Activated CD4-positive, alpha-beta memory T cell treated with anti-CD3 and anti-CD28 coated beads, Interleukin-2, amount 10 ng/mL, durations not matched to agents 7 days and 5 days (primary cell): ENCODE data around the gene CAPZB. TPM values are rescaled to one million over a fixed set of nuclear protein-coding genes. Genes with fewer than 3 reads are reported as not detected.
"Not testable (repeated sequence)": the region's sequence is repeated elsewhere in the genome, so short reads cannot be mapped to it uniquely, and the experiment has no call there.

ENCODE experiments used
- CTCF ChIA-PET: fragments of 350-600 bp; sonication (Branson Sonifier 250); formaldehyde crosslinking; loops from one replicate; lab custom pipeline; 2021; ENCODE audit warnings: antibody characterized with exemption, inconsistent platforms; lab: Charles Lee
- POLR2A ChIA-PET: fragments of 350-600 bp; sonication (Branson Sonifier 250); formaldehyde crosslinking; loops from one replicate; lab custom pipeline; 2021; ENCODE audit warnings: antibody characterized with exemption; lab: Charles Lee
- DNase-seq: peaks from one replicate; pipeline ENCODE4 v3.0.0-alpha.2; 2020
- H3K27ac Mint-ChIP-seq: one replicate; pipeline ENCODE4 v1.8.0; 2021; ENCODE audit warnings: mild to moderate bottlenecking, mixed read lengths
- H3K27me3 Mint-ChIP-seq: one replicate; pipeline ENCODE4 v1.8.0; 2021; ENCODE audit warnings: mixed read lengths
- H3K36me3 Mint-ChIP-seq: one replicate; pipeline ENCODE4 v1.8.0; 2021; ENCODE audit warnings: low read depth, mixed read lengths
- H3K4me1 Mint-ChIP-seq: one replicate; pipeline ENCODE4 v1.8.0; 2021; ENCODE audit warnings: mixed read lengths
- H3K4me3 Mint-ChIP-seq: one replicate; pipeline ENCODE4 v1.8.0; 2021; ENCODE audit warnings: mild to moderate bottlenecking, mixed read lengths
- H3K9me3 Mint-ChIP-seq: one replicate; pipeline ENCODE4 v1.8.0; 2021; ENCODE audit warnings: mixed read lengths
- total RNA-seq, 2 experiments: library from RNA; stranded (reverse); gene quantifications; one replicate each; pipeline ENCODE4 v1.2.3, GENCODE V29; 2021

Gene CAPZB
- total RNA-seq = 100 to 1,000 TPM; 537 to 565 TPM

GRCh38 chr1:19485362-19486187 lies at the start of gene CAPZB:
TSS of gene CAPZB (minus strand) at chr1:19485539. CDS start at chr1:19485438, 101 bp downstream.
- Mint-ChIP-seq H3K9me3 (no peaks in the 10 kb centered on the region), H3K27ac (peak within 1 kb of the TSS; percentile 93), H3K4me3 (peak within 1 kb of the TSS; percentile 92), H3K4me1 (peaks cover 56% of the 10 kb centered on the region), H3K27me3 (no peaks in the 10 kb centered on the region), H3K36me3 (peaks cover 41% of the 10 kb centered on the region)
- ChIA-PET POLR2A (interaction anchor here (0.6 to 9.8 kb wide), 23 partner anchors 9 to 558 kb away, joined by 3 to 107 read pairs (median 4); a partner anchor contains a TSS), CTCF (interaction anchor here (1.0 to 3.1 kb wide), 6 partner anchors 8 to 177 kb away, joined by 3 to 11 read pairs (median 8); no protein-coding TSS in a partner anchor)
- peak; percentile 95 for DNase-seq

GRCh38 chr1:19534281-19534680 lies 48.9 kb upstream of the CAPZB start:
- no peak overlapping the region for H3K4me3 Mint-ChIP-seq
- peaks cover 11% of the 10 kb centered on the region for H3K9me3 Mint-ChIP-seq
- no peak overlapping the region for H3K27ac Mint-ChIP-seq
- DNase-seq = no peak
- H3K36me3 Mint-ChIP-seq = no peaks in the 10 kb centered on the region
- no peaks in the 10 kb centered on the region for H3K4me1 Mint-ChIP-seq
- ChIA-PET POLR2A (no interaction called here), CTCF (no interaction called here)
- no peaks in the 10 kb centered on the region for H3K27me3 Mint-ChIP-seq

GRCh38 chr1:19533626-19534025 lies 48.3 kb upstream of the CAPZB start:
- Mint-ChIP-seq H3K4me3 (no peak overlapping the region), H3K27ac (no peak overlapping the region), H3K36me3 (no peaks in the 10 kb centered on the region), H3K27me3 (no peaks in the 10 kb centered on the region), H3K4me1 (no peaks in the 10 kb centered on the region), H3K9me3 (peaks cover 11% of the 10 kb centered on the region)
- CTCF ChIA-PET = no interaction called here
- no peak for DNase-seq
- POLR2A ChIA-PET = no interaction called here

GRCh38 chr1:19532519-19532918 lies 47.2 kb upstream of the CAPZB start:
- ChIA-PET CTCF (no interaction called here), POLR2A (no interaction called here)
- no peak for DNase-seq
- Mint-ChIP-seq H3K4me3 (no peak overlapping the region), H3K27ac (no peak overlapping the region), H3K4me1 (no peaks in the 10 kb centered on the region), H3K9me3 (peaks cover 10% of the 10 kb centered on the region), H3K36me3 (no peaks in the 10 kb centered on the region), H3K27me3 (no peaks in the 10 kb centered on the region)

- ChIA-PET POLR2A (no interaction called here), CTCF (interaction anchor here (0.7 to 1.7 kb wide), 3 partner anchors 52 to 121 kb away, joined by 3 to 4 read pairs (median 3); no protein-coding TSS in a partner anchor)
- Mint-ChIP-seq H3K27me3 (no peaks in the 10 kb centered on the region), H3K27ac (no peak overlapping the region), H3K4me3 (no peak overlapping the region), H3K4me1 (no peaks in the 10 kb centered on the region), H3K9me3 (peaks cover 4% of the 10 kb centered on the region), H3K36me3 (no peaks in the 10 kb centered on the region)
- DNase-seq = no peak
Measured at GRCh38 chr1:19529664-19530063, 44.3 kb upstream of the CAPZB start.

GRCh38 chr1:19528438-19528837 lies 43.1 kb upstream of the CAPZB start:
- Mint-ChIP-seq H3K27ac (no peak overlapping the region), H3K36me3 (no peaks in the 10 kb centered on the region), H3K4me1 (no peaks in the 10 kb centered on the region), H3K9me3 (peaks cover 4% of the 10 kb centered on the region), H3K27me3 (no peaks in the 10 kb centered on the region), H3K4me3 (no peak overlapping the region)
- POLR2A ChIA-PET = no interaction called here
- no peak for DNase-seq
- CTCF ChIA-PET = interaction anchor here (1.7 kb wide), 1 partner anchor 122 kb away, joined by 4 read pairs; no protein-coding TSS in a partner anchor

- H3K4me1 Mint-ChIP-seq = no peaks in the 10 kb centered on the region
- ChIA-PET CTCF (interaction anchor here (0.9 kb wide), 1 partner anchor 15 kb away, joined by 4 read pairs; no protein-coding TSS in a partner anchor), POLR2A (no interaction called here)
- H3K36me3 Mint-ChIP-seq = no peaks in the 10 kb centered on the region
- no peak overlapping the region for H3K27ac Mint-ChIP-seq
- no peak overlapping the region for H3K4me3 Mint-ChIP-seq
- DNase-seq = no peak
- H3K9me3 Mint-ChIP-seq = peaks cover 5% of the 10 kb centered on the region
- no peaks in the 10 kb centered on the region for H3K27me3 Mint-ChIP-seq
Measured at GRCh38 chr1:19525607-19526545, 40.5 kb upstream of the CAPZB start.

- Mint-ChIP-seq H3K4me1 (no peaks in the 10 kb centered on the region), H3K27me3 (no peaks in the 10 kb centered on the region), H3K36me3 (no peaks in the 10 kb centered on the region), H3K4me3 (no peak overlapping the region), H3K9me3 (peaks cover 5% of the 10 kb centered on the region), H3K27ac (no peak overlapping the region)
- ChIA-PET POLR2A (no interaction called here), CTCF (no interaction called here)
- DNase-seq = no peak
Measured at GRCh38 chr1:19524791-19525190, 39.5 kb upstream of the CAPZB start.

- DNase-seq, H3K36me3 Mint-ChIP-seq, H3K27ac Mint-ChIP-seq, H3K4me1 Mint-ChIP-seq, H3K9me3 Mint-ChIP-seq, CTCF ChIA-PET, H3K27me3 Mint-ChIP-seq, H3K4me3 Mint-ChIP-seq: not testable (repeated sequence)
- POLR2A ChIA-PET = interaction anchor here (1.1 kb wide), 1 partner anchor 36 kb away, joined by 3 read pairs; no protein-coding TSS in a partner anchor
Measured at GRCh38 chr1:19522570-19522969, 37.2 kb upstream of the CAPZB start.

- Mint-ChIP-seq H3K9me3 (peaks cover 6% of the 10 kb centered on the region), H3K36me3 (peaks cover 3% of the 10 kb centered on the region), H3K4me1 (no peaks in the 10 kb centered on the region), H3K27ac (no peak overlapping the region), H3K27me3 (peaks cover 2% of the 10 kb centered on the region), H3K4me3 (no peak overlapping the region)
- CTCF ChIA-PET = no interaction called here
- DNase-seq = no peak
- POLR2A ChIA-PET = no interaction called here
Measured at GRCh38 chr1:19521411-19521810, 36.1 kb upstream of the CAPZB start.

GRCh38 chr1:19517017-19517416 lies 31.7 kb upstream of the CAPZB start:
- Mint-ChIP-seq H3K27me3 (peaks cover 2% of the 10 kb centered on the region), H3K4me3 (no peak overlapping the region), H3K36me3 (peaks cover 3% of the 10 kb centered on the region), H3K27ac (no peak overlapping the region), H3K4me1 (no peaks in the 10 kb centered on the region), H3K9me3 (peaks cover 6% of the 10 kb centered on the region)
- ChIA-PET POLR2A (no interaction called here), CTCF (no interaction called here)
- no peak for DNase-seq

GRCh38 chr1:19515201-19515600 lies 29.9 kb upstream of the CAPZB start:
- Mint-ChIP-seq H3K4me3 (no peak overlapping the region), H3K4me1 (peaks cover 3% of the 10 kb centered on the region), H3K9me3 (peaks cover 2% of the 10 kb centered on the region), H3K27me3 (peaks cover 2% of the 10 kb centered on the region), H3K27ac (no peak overlapping the region), H3K36me3 (peaks cover 3% of the 10 kb centered on the region)
- DNase-seq = no peak
- CTCF ChIA-PET = no interaction called here
- POLR2A ChIA-PET = no interaction called here

GRCh38 chr1:19514391-19514831 lies 29.1 kb upstream of the CAPZB start:
- no peak for DNase-seq
- Mint-ChIP-seq H3K27ac (no peak overlapping the region), H3K36me3 (peaks cover 3% of the 10 kb centered on the region), H3K9me3 (peaks cover 2% of the 10 kb centered on the region), H3K4me3 (no peak overlapping the region), H3K27me3 (peaks cover 2% of the 10 kb centered on the region), H3K4me1 (peaks cover 6% of the 10 kb centered on the region)
- ChIA-PET POLR2A (no interaction called here), CTCF (no interaction called here)
